Measurements from ENCODE around the gene IL1RAPL1.

- TF ChIP-seq CTCF (IDR thresholded peaks at IDR 0.05 in 4 of 5, conservative IDR thresholded peaks at IDR 0.05 in 1 of 5) (no peak), POLR2A (IDR thresholded peaks at IDR 0.05) (no peak)
These were observed 63.9 kb downstream of the IL1RAPL1 start for GRCh38 chrX:28651186-28651585.

Data from gastrocnemius medialis (tissue), 4 donors.